ENCODE results near the gene AWAT1. TPM values are rescaled to one million over a fixed set of nuclear protein-coding genes. Genes with fewer than 3 reads are reported as not detected.
"Not testable (repeated sequence)": the region's sequence is repeated elsewhere in the genome, so short reads cannot be mapped to it uniquely, and the experiment has no call there.

AWAT1 gene
- not detected in 2 replicates for total RNA-seq

GRCh38 chrX:70234355-70234754 is at the start of gene AWAT1:
TSS of gene AWAT1 (plus strand) at chrX:70234655. CDS start at chrX:70234696, 41 bp downstream.
- no peak for DNase-seq (ENCODE audit: extremely low read depth, low read depth, low spot score)

GRCh38 chrX:70190225-70190624 is 44.2 kb upstream of the AWAT1 start:
- DNase-seq (ENCODE audit: extremely low read depth, low read depth, low spot score): no peak

DNA sequence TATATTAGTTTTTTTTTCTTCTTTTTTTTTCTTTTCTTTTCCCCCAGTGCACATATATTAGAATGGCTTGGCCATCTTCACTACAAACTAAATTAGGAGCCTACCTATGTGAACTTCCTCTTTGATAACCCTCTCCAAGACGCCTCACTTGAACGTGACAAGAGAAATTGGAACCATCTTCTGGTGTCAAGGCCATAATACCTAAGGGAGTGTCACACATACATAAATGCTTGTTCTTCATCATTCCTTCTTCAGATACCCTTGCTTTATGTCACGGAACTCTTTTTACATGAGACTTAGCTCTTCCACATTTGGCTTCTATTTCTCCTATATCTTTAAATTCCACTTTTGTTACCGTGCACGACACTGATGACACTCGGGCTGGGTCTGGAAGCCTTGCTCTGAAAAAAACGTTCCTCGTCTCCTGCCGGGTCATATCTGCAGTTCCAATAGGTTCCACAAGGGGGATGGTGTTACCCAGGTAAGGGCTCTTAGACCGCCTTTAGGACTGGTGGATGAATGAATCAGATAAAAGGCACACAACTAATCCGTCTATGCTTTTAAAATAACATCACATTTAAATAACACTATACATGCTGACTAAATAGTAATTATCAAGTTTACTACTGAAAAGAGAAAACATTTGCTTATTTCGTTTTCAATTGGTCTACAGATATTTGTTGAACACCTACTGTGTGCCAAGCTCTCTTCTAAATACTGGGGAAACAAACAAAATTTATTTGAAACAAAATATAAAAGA is 37.3 kb upstream of the AWAT1 start:
- DNase-seq (ENCODE audit: extremely low read depth, low read depth, low spot score): peak; percentile 18

DNA sequence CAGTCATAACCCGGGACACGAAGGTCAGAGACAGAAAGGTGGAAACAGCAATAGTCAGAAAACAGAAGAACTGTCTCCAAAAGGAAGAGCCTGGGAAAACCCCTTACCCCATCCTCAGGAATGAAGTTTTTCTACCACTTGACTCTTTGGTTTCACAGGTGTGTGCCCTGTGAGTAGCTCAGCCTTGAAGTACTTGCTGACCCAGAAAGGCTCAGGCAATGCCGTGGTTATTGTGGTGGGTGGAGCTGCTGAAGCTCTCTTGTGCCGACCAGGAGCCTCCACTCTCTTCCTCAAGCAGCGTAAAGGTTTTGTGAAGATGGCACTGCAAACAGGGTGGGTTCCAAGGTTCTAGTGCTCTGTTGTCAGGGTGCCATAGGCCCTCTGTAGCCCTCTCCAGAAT is 32.7 kb upstream of the AWAT1 start:
- no peak for DNase-seq (ENCODE audit: extremely low read depth, low read depth, low spot score)

DNA sequence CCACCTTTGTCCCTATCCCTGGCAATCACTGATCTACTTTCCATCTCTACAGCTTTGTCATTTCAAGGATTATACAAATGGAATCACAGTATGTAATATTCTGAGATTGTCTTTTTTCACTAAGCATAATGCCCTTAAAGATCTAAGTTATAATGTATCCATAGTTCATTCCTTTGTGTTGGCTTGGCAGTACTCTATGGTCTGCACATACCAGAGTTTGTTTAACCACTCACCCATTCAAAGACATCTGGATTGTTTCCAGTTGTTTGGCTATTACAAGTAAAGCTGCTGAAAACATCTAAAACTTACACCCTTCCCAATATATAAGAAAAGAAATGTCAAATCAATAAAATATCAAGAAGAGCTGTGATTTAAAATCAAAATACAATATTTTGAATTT is 26.0 kb upstream of the AWAT1 start:
- no peak for DNase-seq (ENCODE audit: extremely low read depth, low read depth, low spot score)

DNA sequence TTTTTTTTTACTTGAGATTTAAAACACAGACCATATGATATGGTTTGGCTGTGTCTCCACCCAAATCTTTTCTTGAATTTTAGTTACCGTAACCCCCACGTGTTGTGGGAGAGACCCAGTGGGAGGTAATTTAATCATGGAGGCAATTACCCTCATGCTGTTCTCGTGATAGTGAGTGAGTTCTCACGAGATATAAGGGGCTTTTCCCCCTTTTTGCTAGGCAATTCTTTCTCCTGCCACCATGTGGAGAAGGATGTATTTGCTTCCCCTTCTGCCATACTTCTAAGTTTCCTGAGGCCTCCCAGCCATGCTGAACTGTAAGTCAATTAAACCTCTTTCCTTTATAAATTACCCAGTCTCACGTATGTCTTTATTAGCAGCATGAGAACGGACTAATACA is 24.9 kb upstream of the AWAT1 start:
- not testable (repeated sequence) for DNase-seq (ENCODE audit: extremely low read depth, low read depth, low spot score)

- DNase-seq (ENCODE audit: extremely low read depth, low read depth, low spot score): no peak
These were observed 14.3 kb upstream of the AWAT1 start for GRCh38 chrX:70219938-70220764.

DNA sequence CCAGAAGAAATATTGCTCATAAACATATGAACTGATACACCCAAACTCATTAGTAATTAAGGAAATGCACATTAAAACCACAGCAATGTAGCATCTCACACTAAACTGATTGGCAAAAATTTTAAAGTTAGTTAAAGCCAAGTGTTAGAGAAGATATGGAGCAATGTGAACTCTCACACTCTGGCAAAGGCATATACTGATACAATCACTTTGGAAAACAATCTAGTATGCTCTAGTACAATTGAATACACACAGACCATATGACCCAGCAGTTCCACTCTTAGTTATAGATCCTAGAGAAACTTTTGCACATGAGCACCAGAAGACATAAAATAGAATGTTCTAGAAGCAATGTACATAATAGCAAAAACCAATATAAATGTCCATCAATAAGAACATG is 8.4 kb upstream of the AWAT1 start:
- no peak for DNase-seq (ENCODE audit: extremely low read depth, low read depth, low spot score)

GRCh38 chrX:70226687-70227086 is 7.8 kb upstream of the AWAT1 start:
- no peak for DNase-seq (ENCODE audit: extremely low read depth, low read depth, low spot score)

- no peak for DNase-seq (ENCODE audit: extremely low read depth, low read depth, low spot score)
These were observed 2.8 kb upstream of the AWAT1 start for GRCh38 chrX:70231666-70232065.

DNA sequence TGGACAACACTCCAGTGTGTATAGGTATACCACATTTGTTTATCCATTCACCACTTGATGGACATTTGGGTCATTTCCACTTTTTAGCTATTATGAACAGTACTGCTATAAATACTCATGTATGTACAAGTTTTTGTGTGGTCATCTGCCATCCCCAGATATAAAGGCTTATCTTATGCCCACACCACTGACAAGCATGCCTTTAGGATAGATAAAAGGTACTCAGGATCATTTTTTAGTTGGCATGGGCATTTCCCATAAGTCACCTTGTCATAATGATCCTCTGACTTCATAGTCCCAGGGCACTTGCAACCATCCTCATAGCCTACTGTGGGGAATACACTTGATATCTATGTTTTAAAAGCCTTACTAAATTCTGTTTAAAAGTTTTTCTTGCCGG is 6.3 kb downstream of the AWAT1 start:
- DNase-seq (ENCODE audit: extremely low read depth, low read depth, low spot score): no peak

GRCh38 chrX:70241501-70241900 is 7.0 kb downstream of the AWAT1 start:
- no peak for DNase-seq (ENCODE audit: extremely low read depth, low read depth, low spot score)

DNA sequence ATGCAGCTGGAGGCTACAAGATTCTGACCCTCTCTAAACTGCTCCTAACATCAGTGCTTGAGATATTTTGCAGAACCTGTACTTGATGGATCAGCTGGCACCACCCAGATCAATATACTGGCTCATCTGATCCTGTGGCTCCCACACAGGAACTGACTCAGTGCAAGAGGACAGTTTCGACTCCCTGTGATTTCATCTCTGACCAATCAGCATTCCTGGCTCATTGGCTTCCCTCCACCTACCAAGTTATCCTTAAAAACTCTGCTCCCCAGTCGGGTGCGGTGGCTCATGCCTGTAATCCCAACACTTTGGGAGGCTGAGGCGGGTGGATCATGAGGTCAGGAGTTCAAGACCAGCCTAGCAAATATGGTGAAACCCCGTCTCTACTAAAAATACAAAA is 9.1 kb downstream of the AWAT1 start:
- DNase-seq (ENCODE audit: extremely low read depth, low read depth, low spot score): not testable (repeated sequence)

GRCh38 chrX:70244881-70245280 is 10.4 kb downstream of the AWAT1 start:
- no peak for DNase-seq (ENCODE audit: extremely low read depth, low read depth, low spot score)

GRCh38 chrX:70247252-70247651 is 12.8 kb downstream of the AWAT1 start:
- DNase-seq (ENCODE audit: extremely low read depth, low read depth, low spot score): no peak

DNA sequence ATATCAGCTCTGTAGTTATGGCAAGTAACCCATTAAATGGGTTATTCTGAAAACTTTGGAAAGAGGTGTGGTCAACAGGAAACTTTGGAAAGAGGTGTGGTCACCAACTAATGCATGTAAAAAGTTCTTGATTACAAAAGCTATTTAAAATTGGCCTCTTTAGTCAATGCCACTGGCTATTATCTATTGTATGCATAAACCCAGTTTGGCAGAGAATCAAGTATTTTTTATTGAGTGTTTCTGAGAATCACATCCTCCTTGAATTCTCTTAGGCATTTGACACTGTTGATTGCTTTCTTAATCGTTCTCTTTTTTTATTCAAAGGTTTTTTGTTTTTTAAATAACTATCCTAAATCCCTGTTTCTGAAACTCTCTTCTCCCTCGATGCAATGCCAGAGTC is 18.0 kb downstream of the AWAT1 start:
- DNase-seq (ENCODE audit: extremely low read depth, low read depth, low spot score): no peak

DNA sequence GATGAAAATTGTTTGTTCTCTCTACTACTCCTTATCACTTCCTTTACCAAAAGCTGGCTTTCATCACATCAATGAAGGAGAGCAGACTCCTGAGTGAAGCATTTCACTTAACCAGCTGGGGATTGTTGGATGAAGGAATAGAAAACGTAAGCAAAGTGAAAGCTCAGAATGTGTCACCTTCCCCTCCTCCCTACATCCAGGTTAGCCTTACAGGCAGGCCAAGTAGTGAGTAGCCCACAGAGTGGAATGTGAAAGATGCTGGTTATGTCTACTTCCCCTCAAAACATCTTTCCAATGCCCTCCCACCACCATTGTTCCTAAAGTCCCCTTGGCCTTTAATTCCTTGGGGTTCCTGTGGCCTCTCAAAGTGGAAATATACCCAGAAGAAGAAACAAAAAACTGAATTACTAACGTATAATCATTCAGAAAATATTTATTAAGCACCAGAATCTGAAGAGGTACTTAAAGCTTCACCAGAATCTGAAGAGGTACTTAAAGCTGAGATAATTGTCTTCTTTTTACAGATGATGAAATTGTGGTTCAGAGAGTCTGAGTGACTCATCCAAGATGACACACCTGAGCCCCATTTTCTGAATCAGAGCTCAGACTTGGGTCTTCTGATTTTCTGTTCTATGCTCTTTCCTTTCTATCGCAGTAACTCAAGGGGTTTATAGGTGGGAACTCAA is 19.1 kb downstream of the AWAT1 start:
- no peak for DNase-seq (ENCODE audit: extremely low read depth, low read depth, low spot score)

DNA sequence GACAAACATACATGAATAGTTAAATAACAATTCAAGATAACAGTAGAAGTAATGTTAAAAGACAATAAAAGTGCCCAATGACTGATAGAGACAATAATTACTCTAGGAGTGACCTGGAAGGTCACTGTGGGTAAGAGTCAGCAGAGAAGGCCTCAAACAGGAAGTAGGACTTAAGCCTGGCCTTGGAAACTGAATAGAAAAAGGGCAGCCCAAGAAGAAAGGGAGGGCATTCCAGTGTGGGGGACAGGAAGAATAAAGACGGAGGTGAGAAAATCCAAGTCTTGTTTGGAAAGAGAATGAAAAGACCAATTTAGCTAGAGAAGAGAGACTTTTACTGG is 19.6 kb downstream of the AWAT1 start:
- DNase-seq (ENCODE audit: extremely low read depth, low read depth, low spot score): no peak

GRCh38 chrX:70254909-70255308 is 20.5 kb downstream of the AWAT1 start:
- no peak for DNase-seq (ENCODE audit: extremely low read depth, low read depth, low spot score)

- no peak for DNase-seq (ENCODE audit: extremely low read depth, low read depth, low spot score)
These were observed 21.0 kb downstream of the AWAT1 start for GRCh38 chrX:70255452-70255851.

DNA sequence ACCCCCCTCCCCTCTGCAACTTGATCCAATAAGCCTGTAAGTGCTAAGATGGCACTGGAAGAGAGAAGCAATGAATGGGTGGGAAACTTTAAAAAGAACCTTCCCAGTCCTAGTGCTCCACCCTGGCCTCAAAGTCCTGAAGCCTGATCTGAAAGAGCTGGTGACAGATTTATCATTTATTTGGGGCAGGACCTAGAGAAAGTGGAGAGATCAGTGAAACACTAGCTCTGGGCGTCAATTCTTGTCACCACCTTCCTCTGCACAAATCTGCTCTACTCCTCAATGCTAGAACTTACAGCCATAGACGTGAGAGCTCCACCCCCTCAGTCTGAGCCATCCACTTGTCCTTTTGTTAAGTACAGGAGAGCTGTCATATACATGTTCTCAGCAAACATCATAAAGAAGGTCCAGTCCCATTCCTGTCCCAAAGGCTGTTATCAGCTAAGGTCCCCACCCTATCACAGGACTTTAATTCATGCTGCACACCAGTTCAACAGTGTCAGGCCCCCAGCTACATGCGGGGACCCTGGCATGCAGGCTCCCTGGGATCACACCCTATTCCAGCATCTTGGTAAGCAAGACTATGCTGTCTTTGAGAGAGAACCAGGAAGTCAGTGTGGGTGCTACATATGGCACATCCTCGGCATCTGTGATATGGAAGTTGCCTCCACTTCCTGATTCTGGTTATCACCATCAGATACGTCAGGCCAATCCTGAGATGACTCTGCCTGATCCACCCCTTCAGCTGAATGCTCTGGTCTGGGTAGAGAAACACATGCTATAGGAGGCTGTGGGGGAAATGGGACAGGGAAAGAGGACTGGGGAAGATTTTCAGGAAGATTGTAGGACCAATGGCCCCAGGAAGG is 23.2 kb downstream of the AWAT1 start:
- no peak for DNase-seq (ENCODE audit: extremely low read depth, low read depth, low spot score)
